ENCODE measurements around the gene WDPCP. TPM values are rescaled to one million over a fixed set of nuclear protein-coding genes. Genes with fewer than 3 reads are reported as not detected.

Gene WDPCP
- total RNA-seq, 4 donors from 2014 or later, result 7.8 to 23.7 (median 10.7) TPM

DNA sequence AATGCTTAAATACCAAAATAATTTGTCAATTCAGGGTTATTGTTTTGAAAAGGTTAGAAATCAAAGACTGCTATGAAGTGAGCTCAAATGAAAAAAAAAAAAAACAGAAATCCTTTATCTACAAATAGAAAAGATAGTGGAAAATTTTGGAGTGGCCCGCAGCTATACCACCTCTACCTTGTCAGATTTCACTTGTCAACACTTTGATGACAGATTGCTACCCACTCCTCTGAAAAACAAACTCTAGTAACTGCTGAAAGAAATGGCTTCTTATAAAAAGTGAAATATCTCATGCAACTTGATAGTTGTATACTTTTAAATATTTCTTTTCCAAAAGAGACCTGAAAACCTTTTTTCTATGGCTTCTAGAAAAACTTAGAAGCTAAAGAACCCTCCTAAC is 84.5 kb downstream of the WDPCP start:
- peaks cover 0 to 5% (median 0%) of the 10 kb centered on the region in 4 donors for H3K9me3 ChIP-seq
- TF ChIP-seq EP300 (IDR thresholded peaks at IDR 0.05) (no peak), POLR2AphosphoS5 (IDR thresholded peaks at IDR 0.05) (no peak), POLR2A (IDR thresholded peaks at IDR 0.05; ENCODE audit: low read depth) (no peak)
- TF ChIP-seq, protein P1, sequence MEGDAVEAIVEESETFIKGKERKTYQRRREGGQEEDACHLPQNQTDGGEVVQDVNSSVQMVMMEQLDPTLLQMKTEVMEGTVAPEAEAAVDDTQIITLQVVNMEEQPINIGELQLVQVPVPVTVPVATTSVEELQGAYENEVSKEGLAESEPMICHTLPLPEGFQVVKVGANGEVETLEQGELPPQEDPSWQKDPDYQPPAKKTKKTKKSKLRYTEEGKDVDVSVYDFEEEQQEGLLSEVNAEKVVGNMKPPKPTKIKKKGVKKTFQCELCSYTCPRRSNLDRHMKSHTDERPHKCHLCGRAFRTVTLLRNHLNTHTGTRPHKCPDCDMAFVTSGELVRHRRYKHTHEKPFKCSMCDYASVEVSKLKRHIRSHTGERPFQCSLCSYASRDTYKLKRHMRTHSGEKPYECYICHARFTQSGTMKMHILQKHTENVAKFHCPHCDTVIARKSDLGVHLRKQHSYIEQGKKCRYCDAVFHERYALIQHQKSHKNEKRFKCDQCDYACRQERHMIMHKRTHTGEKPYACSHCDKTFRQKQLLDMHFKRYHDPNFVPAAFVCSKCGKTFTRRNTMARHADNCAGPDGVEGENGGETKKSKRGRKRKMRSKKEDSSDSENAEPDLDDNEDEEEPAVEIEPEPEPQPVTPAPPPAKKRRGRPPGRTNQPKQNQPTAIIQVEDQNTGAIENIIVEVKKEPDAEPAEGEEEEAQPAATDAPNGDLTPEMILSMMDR (IDR thresholded peaks at IDR 0.05), result no peak
- no peaks in the 10 kb centered on the region for H3K36me3 ChIP-seq
- no peak overlapping the region for H3K4me3 ChIP-seq
- H3K27ac ChIP-seq (replicated peaks in 1 of 4), result no peak overlapping the region
- intact Hi-C loops (cut with DNase I), result no loop called here
- 97% methylated on average over 1 of the region's 1 CpG for WGBS
- no peaks in the 10 kb centered on the region for H3K27me3 ChIP-seq
- no peak for DNase-seq (ENCODE audit: extremely low spot score)
- H3K4me1 ChIP-seq, result no peaks in the 10 kb centered on the region

DNA sequence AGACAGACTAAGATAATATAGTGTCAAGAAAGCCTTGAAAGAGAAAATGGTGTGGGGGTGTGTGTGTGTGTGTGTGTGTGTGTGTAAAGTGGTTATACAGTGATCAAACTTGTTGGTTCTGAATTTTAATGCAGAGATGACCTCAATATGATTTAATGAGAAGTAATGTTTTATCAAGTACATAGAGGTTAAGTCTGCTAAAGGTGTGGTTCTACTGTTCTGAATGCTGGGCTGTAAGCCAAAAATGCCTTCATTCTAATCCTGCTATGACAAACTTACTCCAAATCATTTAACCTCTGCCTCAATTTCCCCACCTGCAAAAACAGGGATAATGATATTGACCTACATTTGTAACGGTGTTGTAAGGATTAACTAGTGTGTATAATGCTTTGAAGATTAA is 87.9 kb downstream of the WDPCP start:
- Histone ChIP-seq H3K4me3 (no peak overlapping the region), H3K27ac (replicated peaks in 1 of 4) (no peak overlapping the region), H3K27me3 (no peaks in the 10 kb centered on the region), H3K36me3 (no peaks in the 10 kb centered on the region), H3K4me1 (no peaks in the 10 kb centered on the region), H3K9me3 (no peaks in the 10 kb centered on the region)
- no peak for DNase-seq (ENCODE audit: extremely low spot score)
- no peak for TF ChIP-seq POLR2AphosphoS5 (IDR thresholded peaks at IDR 0.05)
- TF ChIP-seq POLR2A (IDR thresholded peaks at IDR 0.05; ENCODE audit: low read depth), result no peak
- TF ChIP-seq EP300 (IDR thresholded peaks at IDR 0.05), result no peak
- TF ChIP-seq, protein P1 (IDR thresholded peaks at IDR 0.05), result no peak
- 96% methylated on average over 1 of the region's 1 CpG for WGBS
- intact Hi-C loops (cut with DNase I), result no loop called here

DNA sequence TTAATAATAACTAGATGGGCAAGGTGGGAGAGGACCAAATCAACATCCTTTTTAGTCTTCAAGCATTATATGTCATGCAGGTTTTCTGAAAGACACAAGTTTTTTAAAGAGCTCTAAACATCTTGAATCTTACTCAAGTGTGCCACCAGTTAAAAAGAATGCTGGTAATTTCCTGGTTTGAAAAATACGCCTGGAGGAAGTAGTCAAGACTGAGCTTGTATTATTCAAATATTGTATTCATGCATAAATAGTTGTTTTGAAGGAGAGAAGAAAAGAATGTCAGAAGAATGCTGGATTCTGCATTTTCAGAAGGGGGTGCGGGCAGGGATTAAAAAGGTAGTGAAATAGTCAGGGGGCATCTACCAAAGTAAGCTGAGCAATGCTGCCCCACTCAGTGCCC is 90.7 kb downstream of the WDPCP start:
- TF ChIP-seq POLR2AphosphoS5 (IDR thresholded peaks at IDR 0.05) (no peak), EP300 (IDR thresholded peaks at IDR 0.05) (no peak), POLR2A (IDR thresholded peaks at IDR 0.05; ENCODE audit: low read depth) (no peak)
- TF ChIP-seq, protein P1 (IDR thresholded peaks at IDR 0.05), result no peak
- no peaks in the 10 kb centered on the region for H3K9me3 ChIP-seq
- DNase-seq (ENCODE audit: extremely low spot score), result no peak
- H3K36me3 ChIP-seq, result peaks cover 0 to 2% (median 0%) of the 10 kb centered on the region in 4 donors
- no peak overlapping the region for H3K27ac ChIP-seq (replicated peaks in 1 of 4)
- H3K4me3 ChIP-seq, result no peak overlapping the region
- WGBS, result 92% methylated on average over 2 of the region's 2 CpGs
- no peaks in the 10 kb centered on the region for H3K4me1 ChIP-seq
- no peaks in the 10 kb centered on the region for H3K27me3 ChIP-seq
- intact Hi-C loops (cut with DNase I), result no loop called here

DNA sequence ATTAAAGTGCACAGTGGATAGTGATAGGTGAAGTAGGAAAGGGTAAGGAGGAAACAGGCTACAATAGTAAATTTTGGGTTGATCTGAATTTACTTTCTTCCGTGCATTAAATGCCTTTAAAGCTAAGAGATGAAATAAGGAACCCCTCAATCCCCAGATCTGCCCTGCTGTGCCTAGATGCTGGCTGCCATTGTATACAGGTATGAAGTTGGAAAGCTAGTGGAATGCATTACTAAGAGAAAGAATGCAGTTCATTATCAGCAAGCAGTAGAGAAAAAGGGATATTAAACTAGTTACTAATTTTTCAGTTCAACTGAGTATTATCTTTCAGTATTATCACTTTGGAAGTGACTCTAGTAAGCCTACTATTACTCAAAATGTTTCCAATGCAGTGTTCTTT is 93.3 kb downstream of the WDPCP start:
- TF ChIP-seq POLR2A (IDR thresholded peaks at IDR 0.05; ENCODE audit: low read depth), result no peak
- TF ChIP-seq POLR2AphosphoS5 (IDR thresholded peaks at IDR 0.05), result no peak
- TF ChIP-seq, protein P1 (IDR thresholded peaks at IDR 0.05), result no peak
- TF ChIP-seq EP300 (IDR thresholded peaks at IDR 0.05), result no peak
- Histone ChIP-seq H3K4me3 (no peak overlapping the region), H3K27me3 (no peaks in the 10 kb centered on the region), H3K27ac (replicated peaks in 1 of 4) (no peak overlapping the region), H3K9me3 (no peaks in the 10 kb centered on the region), H3K36me3 (peaks cover 0 to 7% (median 0%) of the 10 kb centered on the region in 4 donors), H3K4me1 (no peaks in the 10 kb centered on the region)
- DNase-seq (ENCODE audit: extremely low spot score), result no peak
- 85% methylated on average over 1 of the region's 1 CpG for WGBS
- intact Hi-C loops (cut with DNase I), result no loop called here

DNA sequence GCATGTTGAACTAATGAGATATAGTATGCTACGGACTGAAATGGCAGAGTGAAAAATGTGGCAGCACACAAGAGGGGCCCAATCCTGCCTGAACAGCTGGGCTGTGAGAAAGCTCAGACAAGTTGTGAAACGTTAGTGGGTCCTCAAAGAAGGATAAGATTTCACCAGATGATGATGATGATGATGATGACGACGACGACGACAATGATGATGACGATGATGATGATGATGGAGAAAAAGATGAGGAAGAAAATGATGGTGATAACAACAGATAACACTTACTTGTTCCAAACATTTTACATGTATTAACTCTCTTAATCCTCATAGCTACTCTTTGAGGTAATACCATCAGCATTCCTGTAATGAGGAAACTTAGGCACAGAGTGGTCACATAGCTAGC is 94.2 kb downstream of the WDPCP start:
- H3K36me3 ChIP-seq, result peaks cover 0 to 7% (median 0%) of the 10 kb centered on the region in 4 donors
- H3K9me3 ChIP-seq, result no peaks in the 10 kb centered on the region
- DNase-seq (ENCODE audit: extremely low spot score), result no peak
- H3K4me3 ChIP-seq, result no peak overlapping the region
- H3K4me1 ChIP-seq, result no peaks in the 10 kb centered on the region
- no peaks in the 10 kb centered on the region for H3K27me3 ChIP-seq
- 90% methylated on average over 7 of the region's 7 CpGs for WGBS
- no peak overlapping the region for H3K27ac ChIP-seq (replicated peaks in 1 of 4)
- intact Hi-C loops (cut with DNase I), result no loop called here
- TF ChIP-seq, protein P1 (IDR thresholded peaks at IDR 0.05), result no peak
- TF ChIP-seq POLR2A (IDR thresholded peaks at IDR 0.05; ENCODE audit: low read depth) (no peak), EP300 (IDR thresholded peaks at IDR 0.05) (no peak), POLR2AphosphoS5 (IDR thresholded peaks at IDR 0.05) (no peak)

Data from esophagus muscularis mucosa (tissue), 4 donors.